ENCODE results near the gene PDE4DIP.
"Not testable (repeated sequence)": the region's sequence is repeated elsewhere in the genome, so short reads cannot be mapped to it uniquely, and the experiment has no call there.

DNA sequence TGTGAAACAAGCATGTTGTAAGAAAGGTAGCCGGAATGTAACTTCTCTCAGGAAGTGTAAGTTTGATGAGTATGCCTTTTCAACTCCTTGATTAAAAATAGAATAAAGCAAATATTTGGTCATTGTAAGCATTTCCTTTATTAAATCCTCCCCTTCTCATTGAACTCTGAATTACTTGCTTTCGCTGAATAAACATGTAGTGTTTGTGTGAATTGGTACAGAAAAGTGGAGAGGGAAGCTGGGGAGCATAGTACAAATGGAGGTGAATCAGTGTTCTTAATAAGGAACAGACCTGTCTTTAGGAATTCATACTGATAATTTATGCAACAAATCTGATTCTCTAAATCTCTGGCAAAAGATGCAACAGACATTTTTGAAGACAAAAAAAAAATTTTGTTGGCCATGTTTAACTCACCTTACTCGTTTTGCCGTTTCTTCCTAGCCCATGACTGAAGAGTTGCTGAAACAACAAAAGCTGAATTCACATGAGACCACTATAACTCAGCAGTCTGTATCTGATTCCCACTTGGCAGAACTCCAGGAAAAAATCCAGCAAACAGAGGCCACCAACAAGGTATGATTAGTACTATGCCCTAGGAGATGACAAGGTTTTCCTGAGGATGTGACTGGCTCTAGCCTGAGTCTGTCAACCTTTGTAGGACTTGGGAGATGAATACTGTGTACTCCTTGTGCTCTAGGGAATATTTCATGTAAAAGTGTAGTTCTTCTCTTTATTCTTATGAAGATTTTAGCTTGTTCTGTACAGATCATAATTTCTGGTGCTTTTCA is 116.2 kb downstream of the PDE4DIP start:
- TF ChIP-seq, protein P1, sequence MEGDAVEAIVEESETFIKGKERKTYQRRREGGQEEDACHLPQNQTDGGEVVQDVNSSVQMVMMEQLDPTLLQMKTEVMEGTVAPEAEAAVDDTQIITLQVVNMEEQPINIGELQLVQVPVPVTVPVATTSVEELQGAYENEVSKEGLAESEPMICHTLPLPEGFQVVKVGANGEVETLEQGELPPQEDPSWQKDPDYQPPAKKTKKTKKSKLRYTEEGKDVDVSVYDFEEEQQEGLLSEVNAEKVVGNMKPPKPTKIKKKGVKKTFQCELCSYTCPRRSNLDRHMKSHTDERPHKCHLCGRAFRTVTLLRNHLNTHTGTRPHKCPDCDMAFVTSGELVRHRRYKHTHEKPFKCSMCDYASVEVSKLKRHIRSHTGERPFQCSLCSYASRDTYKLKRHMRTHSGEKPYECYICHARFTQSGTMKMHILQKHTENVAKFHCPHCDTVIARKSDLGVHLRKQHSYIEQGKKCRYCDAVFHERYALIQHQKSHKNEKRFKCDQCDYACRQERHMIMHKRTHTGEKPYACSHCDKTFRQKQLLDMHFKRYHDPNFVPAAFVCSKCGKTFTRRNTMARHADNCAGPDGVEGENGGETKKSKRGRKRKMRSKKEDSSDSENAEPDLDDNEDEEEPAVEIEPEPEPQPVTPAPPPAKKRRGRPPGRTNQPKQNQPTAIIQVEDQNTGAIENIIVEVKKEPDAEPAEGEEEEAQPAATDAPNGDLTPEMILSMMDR (conservative IDR thresholded peaks at IDR 0.05; ENCODE audit: low read depth in 2 of 2) = not testable (repeated sequence)
- not testable (repeated sequence) for TF ChIP-seq JUNB (IDR thresholded peaks at IDR 0.05; ENCODE audit: unreplicated experiment); POLR2AphosphoS5 (IDR thresholded peaks at IDR 0.05; ENCODE audit: low read depth); REST (IDR thresholded peaks at IDR 0.05; ENCODE audit: unreplicated experiment); EZH2 (IDR thresholded peaks at IDR 0.05; ENCODE audit: low read depth, unreplicated experiment); EZH2phosphoT487 (IDR thresholded peaks at IDR 0.05; ENCODE audit: unreplicated experiment); CREB1 (CRISPR knock-in tag; IDR thresholded peaks at IDR 0.05; ENCODE audit: low read depth); ZNF114 (CRISPR knock-in tag; IDR thresholded peaks at IDR 0.05); STAT1 (IDR thresholded peaks at IDR 0.05; ENCODE audit: unreplicated experiment); ZNF331 (CRISPR knock-in tag; IDR thresholded peaks at IDR 0.05; ENCODE audit: low read depth); ZNF462 (CRISPR knock-in tag; IDR thresholded peaks at IDR 0.05)
- TF ChIP-seq, protein P2, sequence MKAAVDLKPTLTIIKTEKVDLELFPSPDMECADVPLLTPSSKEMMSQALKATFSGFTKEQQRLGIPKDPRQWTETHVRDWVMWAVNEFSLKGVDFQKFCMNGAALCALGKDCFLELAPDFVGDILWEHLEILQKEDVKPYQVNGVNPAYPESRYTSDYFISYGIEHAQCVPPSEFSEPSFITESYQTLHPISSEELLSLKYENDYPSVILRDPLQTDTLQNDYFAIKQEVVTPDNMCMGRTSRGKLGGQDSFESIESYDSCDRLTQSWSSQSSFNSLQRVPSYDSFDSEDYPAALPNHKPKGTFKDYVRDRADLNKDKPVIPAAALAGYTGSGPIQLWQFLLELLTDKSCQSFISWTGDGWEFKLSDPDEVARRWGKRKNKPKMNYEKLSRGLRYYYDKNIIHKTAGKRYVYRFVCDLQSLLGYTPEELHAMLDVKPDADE (IDR thresholded peaks at IDR 0.05) = not testable (repeated sequence)
